Aorta (tissue), 5 donors: Measurements from ENCODE around the gene BTG4. TPM values are rescaled to one million over a fixed set of nuclear protein-coding genes. Genes with fewer than 3 reads are reported as not detected.

Experiments used
- ATAC-seq: fragments of 200-7000 bp; cut with Tn5 transposase; one replicate; pipeline ENCODE4 v1.9.1; 2022; ENCODE audit warnings: moderate library complexity; ENCODE audit not compliant: low FRiP score
- DNase-seq, 2 donors: peaks; one replicate each; pipeline ENCODE4 v3.0.0-alpha.2; 2020
- H3K27ac ChIP-seq, 2 donors: one replicate each; pipeline ENCODE4 v1.5.1; 2013; ENCODE audit warnings: low read length in 2 of 2, mild to moderate bottlenecking in 2 of 2, moderate library complexity in 2 of 2, control low read depth in 1 of 2, inconsistent platforms in 1 of 2, low read depth in 1 of 2
- H3K27me3 ChIP-seq, 2 donors: one replicate each; pipeline ENCODE4 v1.6.1; 2013; ENCODE audit warnings: control low read depth in 1 of 2, low read length in 1 of 2, mild to moderate bottlenecking in 1 of 2, moderate library complexity in 1 of 2; ENCODE audit not compliant: insufficient read depth in 2 of 2, control insufficient read depth in 1 of 2
- H3K36me3 ChIP-seq, 2 donors: one replicate each; pipeline ENCODE4 v1.6.1; 2013; ENCODE audit warnings: control low read depth in 1 of 2, low read length in 1 of 2, mild to moderate bottlenecking in 1 of 2; ENCODE audit not compliant: insufficient read depth in 2 of 2, control insufficient read depth in 1 of 2
- H3K4me1 ChIP-seq, 2 donors: one replicate each; pipeline ENCODE4 v1.6.1; 2013; ENCODE audit warnings: low read length in 2 of 2, control low read depth in 1 of 2, mild to moderate bottlenecking in 1 of 2, moderate library complexity in 1 of 2; ENCODE audit not compliant: insufficient read depth in 2 of 2, control insufficient read depth in 1 of 2
- H3K4me3 ChIP-seq, 2 donors: one replicate each; pipeline ENCODE4 v1.5.1; 2013; ENCODE audit warnings: low read length in 2 of 2, control low read depth in 1 of 2, mild to moderate bottlenecking in 1 of 2
- H3K9me3 ChIP-seq: one replicate; pipeline ENCODE4 v1.6.1; 2013; ENCODE audit warnings: mild to moderate bottlenecking, low read length; ENCODE audit not compliant: control insufficient read depth
- WGBS, 2 donors: extraction: QIAGEN DNeasy Blood & Tissue Kit; methylation state at CpG; one replicate each; pipeline ENCODE4 v1.1.7; 2013; 5-methylcytosine and 5-hydroxymethylcytosine counted together
- intact Hi-C, 2 donors: fragments of 100-400 bp; cut with DNase I; formaldehyde crosslinking; loops; one replicate each; pipeline versions ENCODE4 v1.14.2 to v1.15.0; 2022
- polyA plus RNA-seq, 2 donors: library from polyadenylated mRNA; stranded (reverse); fragments of 200-250 nt; gene quantifications; one replicate each; pipeline ENCODE4 v1.2.3, GENCODE V29; 2013
- total RNA-seq, 2 donors: library from RNA; stranded (reverse); fragmentation: NEBNext Ultra II Directional; extraction: Animal tissue kit (Norgen Biotek cat#: 25700); gene quantifications; one replicate each; pipeline ENCODE4 v1.2.1, GENCODE V29; 2021
- donor health status: healthy with polysubstance abuse.
- donor health status: Bipolar disorder and iron deficiency.
- donor health status: DM: no; HTN: no; CAD: no.
- donor health status: DM: no; HTN: no; CAD: no.
- donor health status: DM: yes; HTN: yes; CAD: no.

Gene BTG4
- total and polyA plus RNA-seq, 4 donors = not detected

DNA sequence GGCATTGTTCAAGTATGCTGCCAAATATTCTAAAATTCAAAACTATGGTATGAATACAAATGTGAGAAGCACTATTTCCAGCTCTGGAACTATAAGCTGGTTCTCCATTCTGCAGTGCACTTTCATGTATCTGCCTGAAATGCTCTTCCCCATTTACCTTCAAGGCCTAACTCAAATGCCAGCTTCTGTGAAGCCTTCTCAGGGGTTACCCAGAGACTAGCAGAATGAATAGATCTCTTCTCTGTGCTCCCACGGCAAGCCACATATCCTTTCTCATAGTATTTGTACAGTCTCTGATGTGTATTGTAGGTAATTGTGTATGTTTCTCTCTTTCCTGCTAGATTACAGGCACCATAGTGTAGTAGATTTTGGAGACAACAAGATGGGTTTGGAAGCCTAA is 6.5 kb upstream of the BTG4 start:
- DNase-seq = no peak

DNA sequence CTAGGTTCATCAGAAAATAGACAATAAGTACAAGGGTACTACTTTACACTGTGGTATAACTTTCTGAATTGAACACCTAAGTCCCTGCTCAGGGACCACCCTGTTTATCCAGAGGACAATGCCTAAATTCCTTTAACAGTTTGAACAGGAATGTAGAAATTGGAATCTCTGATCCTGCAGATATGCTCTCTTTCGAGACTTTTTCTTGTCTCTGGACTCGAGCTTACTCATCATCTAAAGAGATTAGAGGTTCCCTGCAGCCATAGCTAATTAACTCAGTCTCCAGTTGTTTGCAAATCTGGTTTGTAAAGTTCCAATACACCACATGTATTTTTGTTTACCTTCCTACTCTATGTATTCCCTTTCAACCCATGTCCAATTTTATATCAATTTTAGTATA is 3.4 kb upstream of the BTG4 start:
- intact Hi-C loops = no loop called here

More for the DNA sequence above, 6.5 kb upstream of the BTG4 start:
- intact Hi-C loops = no loop called here
- 73 to 77% methylated on average over 1 of the region's 1 CpG for WGBS, 2 donors
- H3K4me1 ChIP-seq = no peaks in the 10 kb centered on the region
- no peaks in the 10 kb centered on the region for H3K36me3 ChIP-seq
- H3K27ac ChIP-seq = no peak overlapping the region
- no peaks in the 10 kb centered on the region for H3K9me3 ChIP-seq
- no peak overlapping the region for H3K4me3 ChIP-seq
- H3K27me3 ChIP-seq = no peaks in the 10 kb centered on the region
- no peak for ATAC-seq

DNA sequence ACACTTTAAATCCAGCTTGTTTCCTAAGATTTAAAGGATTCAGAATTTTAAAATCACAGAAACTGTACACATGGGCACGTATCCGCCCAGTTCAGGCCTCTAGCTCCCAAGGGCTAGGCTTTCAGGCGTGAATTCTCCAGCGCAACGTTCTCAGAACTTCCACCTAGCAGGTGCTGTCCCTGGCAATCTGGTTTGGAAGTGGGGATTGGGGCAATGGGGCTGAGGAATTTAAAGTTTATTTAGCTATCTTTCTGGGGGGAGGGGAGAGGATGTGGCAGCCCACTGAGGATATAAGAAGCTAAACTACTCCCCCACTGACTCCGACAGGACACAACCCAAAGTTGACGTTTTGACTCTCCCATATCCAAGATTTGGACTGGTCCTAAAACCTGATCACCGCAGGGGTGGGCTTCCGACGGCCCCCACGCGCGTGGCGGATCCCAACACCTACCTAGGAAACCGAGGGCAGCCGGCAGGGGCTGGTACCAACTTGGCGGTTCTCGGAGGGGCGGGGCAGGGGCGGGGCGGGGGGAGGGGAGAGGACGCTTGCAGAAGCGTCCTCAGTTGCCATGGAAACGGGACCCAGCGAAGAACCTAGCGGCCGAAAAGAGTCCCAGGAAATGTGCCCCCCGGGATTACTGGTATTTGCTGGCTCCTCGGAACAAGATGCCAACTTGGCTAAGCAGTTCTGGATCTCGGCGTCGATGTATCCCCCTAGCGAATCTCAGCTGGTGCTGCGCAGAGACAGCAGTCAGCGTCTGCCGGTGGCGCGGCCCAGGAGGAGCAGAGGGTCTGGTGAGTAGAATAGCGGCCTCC is 2.2 kb upstream of the BTG4 start, which contains the start of gene HOATZ:
Gene HOATZ, plus strand, starts transcription at position 563 of the 816 bp plus-strand sequence. Its CDS starts 7 bp downstream, at position 570.
- Histone ChIP-seq H3K4me3 (no peak within 1 kb of the TSS), H3K4me1 (no peaks in the 10 kb centered on the region), H3K9me3 (no peaks in the 10 kb centered on the region), H3K27ac (no peak within 1 kb of the TSS), H3K36me3 (no peaks in the 10 kb centered on the region), H3K27me3 (no peaks in the 10 kb centered on the region)
- no peak for ATAC-seq
- no peak for DNase-seq
- intact Hi-C loops = no loop called here
- 19 to 23% methylated on average over 34 to 39 of the region's 39 CpGs for WGBS, 2 donors

More for the DNA sequence above, 3.4 kb upstream of the BTG4 start:
- ATAC-seq (no peak), DNase-seq (no peak)
- H3K27me3 ChIP-seq = no peaks in the 10 kb centered on the region
- no peak overlapping the region for H3K27ac ChIP-seq
- no peaks in the 10 kb centered on the region for H3K36me3 ChIP-seq
- 95 to 100% methylated on average over 2 of the region's 2 CpGs for WGBS, 2 donors
- no peak overlapping the region for H3K4me3 ChIP-seq
- no peaks in the 10 kb centered on the region for H3K4me1 ChIP-seq
- no peaks in the 10 kb centered on the region for H3K9me3 ChIP-seq

DNA sequence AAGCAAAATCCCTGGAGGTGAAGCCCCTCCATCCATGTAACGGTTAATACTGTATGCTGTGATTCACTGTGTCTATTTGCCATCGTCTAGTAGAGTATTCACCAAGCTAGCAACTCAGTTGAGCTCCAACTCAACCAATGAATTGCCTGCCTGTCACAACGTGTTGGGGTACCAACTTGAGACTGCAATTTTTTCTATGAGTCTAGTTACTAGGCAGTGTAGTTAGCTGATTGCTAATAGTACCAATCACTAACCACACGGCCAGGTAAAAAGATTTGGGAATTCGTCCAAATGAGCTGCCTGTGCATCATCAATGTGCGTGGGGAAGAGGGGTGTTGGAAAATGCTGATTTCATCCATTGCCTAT is 1.0 kb upstream of the BTG4 start:
- Histone ChIP-seq H3K27me3 (no peaks in the 10 kb centered on the region), H3K9me3 (no peaks in the 10 kb centered on the region), H3K36me3 (no peaks in the 10 kb centered on the region), H3K27ac (no peak overlapping the region), H3K4me3 (no peak overlapping the region), H3K4me1 (no peaks in the 10 kb centered on the region)
- DNase-seq = no peak
- ATAC-seq = no peak
- intact Hi-C loops = no loop called here
- WGBS, 2 donors = 31 to 33% methylated on average over 6 of the region's 6 CpGs

DNA sequence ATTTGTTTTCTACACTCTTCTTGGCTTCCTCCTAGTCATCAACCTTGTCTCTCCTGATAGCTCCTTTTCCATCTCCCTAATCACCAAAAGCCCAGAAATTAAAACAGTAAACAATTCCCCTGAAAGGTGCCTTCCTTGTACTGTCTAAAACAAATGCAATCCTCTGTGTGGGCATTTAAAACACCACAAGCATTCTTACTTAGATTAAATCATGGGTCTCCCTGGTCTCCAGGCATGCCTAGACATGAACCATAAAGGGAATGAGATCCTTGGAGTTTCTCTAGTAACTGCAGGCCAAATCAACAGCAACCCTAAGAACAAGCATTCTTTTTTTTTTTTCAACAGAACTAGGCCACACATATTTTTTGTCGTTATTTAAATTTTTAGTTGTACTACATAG is 1.9 kb downstream of the BTG4 start:
- Histone ChIP-seq H3K9me3 (no peaks in the 10 kb centered on the region), H3K4me1 (no peaks in the 10 kb centered on the region), H3K27me3 (no peaks in the 10 kb centered on the region), H3K4me3 (no peak overlapping the region), H3K36me3 (no peaks in the 10 kb centered on the region), H3K27ac (no peak overlapping the region)
- no peak for DNase-seq
- WGBS, 2 donors = 94 to 100% methylated on average over 1 of the region's 1 CpG
- intact Hi-C loops = no loop called here
- ATAC-seq = no peak

DNA sequence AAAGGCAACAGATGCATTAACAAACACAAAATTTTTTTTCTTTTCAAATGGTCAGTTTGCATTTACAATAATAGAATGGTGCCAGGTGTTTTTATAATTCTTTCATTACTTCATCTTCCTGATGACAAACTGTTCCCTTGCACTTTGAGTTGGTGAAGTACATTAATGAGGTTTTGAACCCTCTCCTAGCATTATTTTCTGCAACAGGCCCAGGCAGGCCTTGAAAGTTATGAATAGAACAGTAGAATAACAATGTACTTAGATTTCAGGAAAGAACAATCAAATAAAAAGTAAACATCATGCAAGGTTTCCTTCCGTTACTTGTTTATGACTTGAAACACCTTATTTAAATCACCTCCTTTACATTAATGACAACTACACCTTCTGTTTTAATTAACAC is 9.6 kb downstream of the BTG4 start:
- no peak for DNase-seq
- no peak overlapping the region for H3K4me3 ChIP-seq

DNA sequence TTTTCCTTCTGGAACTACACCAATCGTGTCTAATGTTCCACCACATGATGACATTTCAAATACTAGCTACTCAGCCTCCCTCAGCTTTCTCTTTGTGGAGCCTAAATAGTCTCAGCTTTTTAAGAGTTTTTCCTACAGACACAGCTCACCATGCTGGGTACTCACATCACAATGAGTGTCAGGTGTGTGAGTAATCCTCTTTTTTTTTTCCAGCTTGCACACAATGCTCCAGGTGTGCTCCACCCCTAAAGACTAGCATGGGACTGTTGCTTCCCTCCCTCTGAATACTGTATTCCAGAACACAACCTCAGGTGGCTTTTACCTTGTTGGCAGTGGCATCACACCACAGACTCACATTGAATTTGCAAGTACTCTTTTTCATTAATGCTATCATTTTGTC is 11.7 kb downstream of the BTG4 start:
- H3K27me3 ChIP-seq = peaks cover 0 to 1% of the 10 kb centered on the region in 2 donors
- no peaks in the 10 kb centered on the region for H3K36me3 ChIP-seq
- ATAC-seq (no peak), DNase-seq (no peak)
- 70% methylated on average over 1 of the region's 1 CpG for WGBS, 2 donors
- no peaks in the 10 kb centered on the region for H3K4me1 ChIP-seq
- H3K4me3 ChIP-seq = no peak overlapping the region
- H3K9me3 ChIP-seq = no peaks in the 10 kb centered on the region
- no peak overlapping the region for H3K27ac ChIP-seq
- intact Hi-C loops = no loop called here

More for the DNA sequence above, 9.6 kb downstream of the BTG4 start:
- Histone ChIP-seq H3K27me3 (peaks cover 0 to 1% of the 10 kb centered on the region in 2 donors), H3K9me3 (no peaks in the 10 kb centered on the region), H3K36me3 (no peaks in the 10 kb centered on the region), H3K4me1 (no peaks in the 10 kb centered on the region), H3K27ac (no peak overlapping the region)
- 93 to 97% methylated on average over 1 of the region's 1 CpG for WGBS, 2 donors
- no peak for ATAC-seq
- intact Hi-C loops = no loop called here

DNA sequence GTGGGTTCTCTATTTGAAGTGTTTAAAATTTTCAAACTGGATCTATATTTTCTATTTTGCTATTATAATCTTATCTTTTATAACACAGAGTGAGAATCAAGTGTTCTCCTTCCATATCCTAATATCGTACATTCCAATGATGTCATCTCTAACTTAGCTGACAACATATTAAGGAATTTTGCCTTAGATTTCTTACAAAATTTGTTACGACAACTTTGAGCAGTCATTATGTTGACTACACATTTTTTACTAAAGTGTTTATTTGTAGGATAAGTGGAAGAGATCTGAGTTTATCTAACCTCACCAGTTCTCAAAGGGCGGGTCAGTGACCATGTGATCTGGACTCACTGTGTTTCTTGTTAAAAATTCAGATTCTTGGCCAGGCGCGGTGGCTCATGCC is 12.7 kb downstream of the BTG4 start:
- no peak overlapping the region for H3K27ac ChIP-seq
- H3K4me3 ChIP-seq = no peak overlapping the region
- WGBS, 2 donors = 64 to 67% methylated on average over 5 of the region's 5 CpGs
- no peaks in the 10 kb centered on the region for H3K36me3 ChIP-seq
- H3K4me1 ChIP-seq = no peaks in the 10 kb centered on the region
- no peaks in the 10 kb centered on the region for H3K9me3 ChIP-seq
- peaks cover 0 to 1% of the 10 kb centered on the region in 2 donors for H3K27me3 ChIP-seq
- ATAC-seq (no peak), DNase-seq (no peak)
- intact Hi-C loops = no loop called here

DNA sequence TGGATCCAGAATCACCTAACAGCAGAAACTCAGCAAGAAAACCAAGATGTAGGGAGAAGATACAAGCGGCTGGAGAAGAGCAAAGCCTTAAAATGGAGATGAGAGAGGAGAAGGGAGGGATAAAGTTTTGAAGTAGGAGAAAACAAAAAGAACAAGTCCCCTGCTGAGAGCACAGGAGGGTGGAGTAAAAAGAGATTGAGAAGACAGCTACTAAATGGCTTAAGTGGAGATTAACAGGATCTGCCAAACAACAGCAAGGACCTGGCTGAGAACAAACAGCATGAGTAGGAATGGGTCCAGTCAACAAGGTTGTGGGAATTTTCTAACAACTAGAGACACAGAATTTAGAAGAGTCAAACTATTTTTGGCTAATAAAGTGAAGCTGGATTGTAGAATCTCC is 18.1 kb downstream of the BTG4 start:
- Histone ChIP-seq H3K27ac (no peak overlapping the region), H3K27me3 (peaks cover 0 to under 1% of the 10 kb centered on the region in 2 donors), H3K9me3 (peaks cover 2% of the 10 kb centered on the region), H3K4me1 (no peaks in the 10 kb centered on the region), H3K36me3 (no peaks in the 10 kb centered on the region), H3K4me3 (no peak overlapping the region)
- intact Hi-C loops = no loop called here
- ATAC-seq (no peak), DNase-seq (no peak)
- 71 to 73% methylated on average over 1 of the region's 1 CpG for WGBS, 2 donors
